T47D (cell line): ENCODE results near the gene ACER2.

ENCODE experiments used
- DNase-seq, 2 experiments: peaks; one replicate each; pipeline versions ENCODE4 v3.0.0 to v3.0.0-alpha.2; 2011 to 2012; ENCODE audit warnings: low read depth in 1 of 2, low spot score in 1 of 2
- JUND ChIP-seq: IDR thresholded peaks from 2 replicates; pipeline ENCODE4 v1.6.1; 2012; ENCODE audit warnings: low read depth
- in situ Hi-C: cut with HindIII; loops from 2 replicates; pipeline ENCODE4 v1.10.0; 2016; ENCODE audit warnings: low sequenced_read_pairs, low pct_unique_long_range_greater_than_20kb

ACER2 gene

GRCh38 chr9:19486803-19487202 is 78.0 kb downstream of the ACER2 start:
- DNase-seq: no peak
- in situ Hi-C loops: no loop called here
- no peak for TF ChIP-seq JUND

GRCh38 chr9:19488721-19489120 is 79.9 kb downstream of the ACER2 start:
- no peak for TF ChIP-seq JUND
- no peak for DNase-seq
- in situ Hi-C loops: no loop called here

- DNase-seq: no peak
- no peak for TF ChIP-seq JUND
- in situ Hi-C loops: no loop called here
Observed at GRCh38 chr9:19490269-19490668, 81.5 kb downstream of the ACER2 start.

- no peak for DNase-seq
- no peak for TF ChIP-seq JUND
- in situ Hi-C loops: no loop called here
Observed at GRCh38 chr9:19490828-19491227, 82.0 kb downstream of the ACER2 start.

- in situ Hi-C loops: no loop called here
- TF ChIP-seq JUND: no peak
- DNase-seq: no peak
Observed at GRCh38 chr9:19492775-19493173, 84.0 kb downstream of the ACER2 start.

- peak; percentile 28 to 59 for DNase-seq
- in situ Hi-C loops: no loop called here
- TF ChIP-seq JUND: no peak
Observed at GRCh38 chr9:19493174-19493811, 84.5 kb downstream of the ACER2 start.

GRCh38 chr9:19493876-19494275 is 85.1 kb downstream of the ACER2 start:
- DNase-seq: no peak
- TF ChIP-seq JUND: no peak
- in situ Hi-C loops: no loop called here

GRCh38 chr9:19495186-19496028 is 86.6 kb downstream of the ACER2 start:
- TF ChIP-seq JUND: no peak
- in situ Hi-C loops: no loop called here
- peak in 1 of 2 experiments; percentile 33 for DNase-seq

GRCh38 chr9:19496321-19497050 is 87.7 kb downstream of the ACER2 start:
- in situ Hi-C loops: no loop called here
- no peak for DNase-seq
- no peak for TF ChIP-seq JUND

GRCh38 chr9:19497276-19497675 is 88.5 kb downstream of the ACER2 start:
- in situ Hi-C loops: no loop called here
- no peak for DNase-seq
- no peak for TF ChIP-seq JUND

- no peak for DNase-seq
- TF ChIP-seq JUND: no peak
- in situ Hi-C loops: no loop called here
Observed at GRCh38 chr9:19498015-19498414, 89.2 kb downstream of the ACER2 start.
